Activated effector memory CD4-positive, alpha-beta T cell treated with anti-CD3 and anti-CD28 coated beads, Interleukin-2, amount 50 U/mL, for 16 hours (primary cell): ENCODE results near the gene TMEM33.

Source experiments
- DNase-seq: peaks from one replicate; pipeline ENCODE4 v3.0.0-alpha.2; 2020

Gene TMEM33

DNA sequence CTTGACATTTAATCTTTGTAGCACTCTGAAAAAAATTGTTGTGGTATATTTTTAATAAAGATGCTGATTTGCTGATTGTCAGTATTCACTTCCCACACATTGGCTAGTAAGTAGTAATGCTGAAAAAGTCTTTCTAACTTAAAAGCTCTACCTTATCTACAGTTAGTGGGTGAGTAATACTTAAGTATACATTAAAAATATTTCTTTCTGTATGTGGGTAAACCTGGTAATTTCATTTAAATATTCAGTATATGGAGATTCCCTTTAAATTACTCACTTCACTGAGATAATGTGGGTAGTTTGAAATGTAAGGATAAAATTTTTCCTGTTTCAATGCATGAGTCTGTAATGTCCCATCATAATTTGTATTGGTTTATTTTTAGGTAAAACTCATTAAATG, 5.6 kb downstream of the TMEM33 start:
- no peak for DNase-seq

DNA sequence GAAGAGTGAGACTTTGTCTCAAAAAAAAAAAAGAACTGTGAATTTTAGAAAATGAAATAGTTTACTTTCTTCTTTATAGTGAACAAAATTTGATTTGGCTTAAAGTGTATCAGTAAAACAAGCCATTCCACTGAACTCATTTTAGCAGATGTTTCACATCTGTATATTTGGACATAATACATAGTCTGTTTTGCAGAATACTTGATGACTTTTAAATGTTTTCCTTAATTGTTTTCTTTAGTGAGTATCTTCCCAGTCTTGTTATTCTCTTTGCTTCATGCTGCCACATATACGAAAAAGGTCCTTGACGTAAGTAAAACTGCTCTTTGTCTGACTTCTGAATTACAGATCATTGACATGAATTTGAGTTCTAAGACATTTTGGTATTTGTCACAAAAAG, 8.3 kb downstream of the TMEM33 start:
- DNase-seq, result no peak

DNA sequence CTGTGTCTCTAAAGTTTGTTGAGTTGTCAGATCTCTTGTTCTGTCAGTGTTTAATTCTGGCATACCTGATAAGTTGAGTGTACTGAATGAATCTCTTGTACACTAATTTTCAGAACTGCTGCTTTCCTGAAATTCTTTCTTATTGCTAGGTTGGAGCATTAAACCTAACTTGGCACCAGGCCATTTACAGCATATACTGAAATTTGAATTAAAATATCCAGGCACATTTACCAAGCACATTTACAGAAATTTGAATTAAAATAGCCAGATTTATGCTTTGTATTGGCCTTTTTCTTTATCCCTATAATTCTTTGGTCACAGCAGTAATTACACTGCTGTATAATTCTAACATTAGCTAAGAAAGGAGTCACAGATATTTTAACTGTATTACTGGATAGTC, 8.9 kb downstream of the TMEM33 start:
- DNase-seq, result no peak

DNA sequence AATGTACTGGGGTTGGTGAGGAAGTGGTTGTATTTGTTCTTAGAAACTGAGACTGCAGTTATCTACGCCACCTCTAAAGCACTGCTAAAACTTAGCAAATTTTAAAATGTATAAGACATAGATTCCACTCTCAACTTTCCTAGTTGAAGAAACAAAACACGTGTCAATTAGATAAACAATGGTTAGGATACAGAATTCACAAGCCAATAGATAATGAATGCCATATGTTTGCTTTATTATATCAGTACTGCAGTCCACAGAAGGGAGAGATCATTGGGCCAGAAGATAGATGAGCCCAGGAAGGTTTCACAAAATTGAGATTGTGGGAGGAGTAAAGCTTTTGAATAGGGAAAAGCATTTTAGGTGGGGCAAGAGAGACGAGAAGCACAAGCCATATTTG, 14.3 kb downstream of the TMEM33 start:
- no peak for DNase-seq

DNA sequence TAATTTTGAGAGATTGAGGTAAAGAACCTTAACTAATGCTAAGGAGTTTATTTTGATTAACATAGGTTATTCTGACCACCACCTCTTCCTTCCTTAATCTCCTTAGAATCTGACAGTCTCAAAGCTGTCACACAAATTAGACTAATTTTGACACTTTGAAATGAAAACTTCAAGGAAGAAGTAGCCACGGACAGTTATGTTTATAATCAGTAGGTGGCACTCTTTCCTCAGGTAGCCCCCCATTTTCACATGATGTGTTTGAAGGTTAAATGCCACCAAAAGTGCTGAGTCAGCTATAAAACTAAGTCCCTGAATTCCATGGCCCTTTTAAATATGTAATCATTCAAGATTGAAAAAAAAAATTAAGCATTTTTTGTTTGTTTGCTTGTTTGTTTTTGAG, 22.4 kb downstream of the TMEM33 start:
- DNase-seq, result no peak

DNA sequence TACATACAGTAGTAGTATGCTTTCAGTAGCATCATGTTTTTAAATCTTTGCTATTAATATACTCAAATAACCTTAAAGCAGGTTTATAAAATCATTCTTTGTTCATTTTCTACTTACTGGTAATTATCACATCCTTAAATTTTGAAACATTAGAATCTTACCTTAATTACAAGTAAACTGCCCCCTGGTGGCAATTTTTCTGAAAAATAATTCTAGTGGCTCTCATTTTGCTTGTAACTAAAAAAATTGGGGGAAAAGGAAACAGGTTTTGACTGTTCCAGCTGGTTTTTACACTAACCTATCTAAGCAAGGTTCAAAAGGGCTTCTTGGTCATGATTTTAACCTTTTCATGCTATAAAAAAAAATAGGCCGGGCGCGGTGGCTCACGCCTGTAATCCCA, 27.9 kb downstream of the TMEM33 start:
- DNase-seq, result no peak

DNA sequence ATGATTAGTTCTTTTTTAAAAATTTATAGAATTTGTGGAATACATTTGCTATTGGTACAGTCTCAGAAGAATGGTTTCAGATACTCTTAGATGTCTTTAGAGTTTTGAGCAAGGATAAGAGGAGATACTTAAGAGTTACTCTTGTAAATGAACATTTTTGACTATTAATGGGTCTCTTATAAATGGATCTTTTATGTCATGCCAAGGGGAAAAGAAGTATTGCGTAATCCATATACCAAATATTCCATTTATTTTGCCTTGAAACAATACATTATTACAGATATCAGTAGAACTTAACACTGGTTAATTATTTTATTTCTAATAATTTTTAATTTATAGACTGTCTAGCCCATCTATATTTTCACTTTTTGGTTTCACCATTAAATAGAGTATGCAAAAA, 29.2 kb downstream of the TMEM33 start:
- no peak for DNase-seq

DNA sequence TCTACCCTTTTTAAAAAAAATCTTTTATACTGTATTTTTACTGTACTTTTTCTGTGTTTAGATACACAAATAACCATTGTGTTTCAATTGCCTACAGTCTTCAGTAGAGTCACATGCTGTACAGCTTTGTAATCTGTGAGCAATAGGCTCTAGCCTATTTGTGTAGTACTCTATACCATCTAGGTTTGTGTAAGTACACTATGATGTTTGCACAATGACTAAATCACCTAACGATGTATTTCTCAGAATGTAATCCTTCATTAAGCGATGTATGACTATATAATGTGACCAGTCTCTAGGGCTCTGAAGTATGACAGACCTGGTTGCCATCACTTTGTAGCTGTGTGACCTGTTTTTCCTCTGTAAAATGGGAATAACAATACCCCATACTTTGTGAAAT, 32.2 kb downstream of the TMEM33 start:
- DNase-seq, result no peak

DNA sequence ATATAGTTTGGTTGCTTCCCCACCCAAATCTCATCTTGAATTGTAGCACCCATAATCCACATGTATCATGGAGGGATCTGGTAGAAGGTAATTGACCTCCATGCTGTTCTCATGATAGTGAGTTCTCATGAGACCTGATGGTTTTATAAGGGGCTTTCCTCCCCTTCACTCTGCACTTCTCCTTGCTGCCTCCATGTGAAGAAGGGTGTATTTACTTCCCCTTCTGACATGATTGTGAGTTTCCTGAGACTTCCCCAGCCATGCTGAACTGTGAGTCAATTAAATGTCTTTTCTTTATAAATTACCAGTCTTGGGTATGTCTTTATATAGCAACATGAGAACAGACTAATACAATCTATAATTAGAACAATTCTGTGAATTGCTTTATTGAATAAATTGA, 34.4 kb downstream of the TMEM33 start:
- DNase-seq, result no peak

DNA sequence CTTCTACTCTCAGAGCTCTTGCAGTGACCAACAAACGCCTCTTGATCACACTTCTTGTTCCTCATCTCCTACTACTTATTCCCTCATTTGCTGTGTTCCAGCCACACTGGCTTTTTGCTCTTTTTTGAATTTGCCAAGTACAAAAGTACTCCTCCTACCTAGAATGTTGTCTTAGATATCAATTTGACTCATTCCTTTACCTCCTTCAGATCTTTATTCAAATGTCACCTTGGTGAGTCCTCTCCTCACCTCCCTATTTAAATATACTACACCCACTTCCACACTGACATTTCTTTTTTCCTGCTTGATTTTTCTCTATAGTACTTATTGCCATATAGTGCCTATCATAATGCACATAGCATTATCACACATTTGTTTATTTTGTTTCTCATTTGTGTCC, 40.1 kb downstream of the TMEM33 start:
- DNase-seq, result no peak

DNA sequence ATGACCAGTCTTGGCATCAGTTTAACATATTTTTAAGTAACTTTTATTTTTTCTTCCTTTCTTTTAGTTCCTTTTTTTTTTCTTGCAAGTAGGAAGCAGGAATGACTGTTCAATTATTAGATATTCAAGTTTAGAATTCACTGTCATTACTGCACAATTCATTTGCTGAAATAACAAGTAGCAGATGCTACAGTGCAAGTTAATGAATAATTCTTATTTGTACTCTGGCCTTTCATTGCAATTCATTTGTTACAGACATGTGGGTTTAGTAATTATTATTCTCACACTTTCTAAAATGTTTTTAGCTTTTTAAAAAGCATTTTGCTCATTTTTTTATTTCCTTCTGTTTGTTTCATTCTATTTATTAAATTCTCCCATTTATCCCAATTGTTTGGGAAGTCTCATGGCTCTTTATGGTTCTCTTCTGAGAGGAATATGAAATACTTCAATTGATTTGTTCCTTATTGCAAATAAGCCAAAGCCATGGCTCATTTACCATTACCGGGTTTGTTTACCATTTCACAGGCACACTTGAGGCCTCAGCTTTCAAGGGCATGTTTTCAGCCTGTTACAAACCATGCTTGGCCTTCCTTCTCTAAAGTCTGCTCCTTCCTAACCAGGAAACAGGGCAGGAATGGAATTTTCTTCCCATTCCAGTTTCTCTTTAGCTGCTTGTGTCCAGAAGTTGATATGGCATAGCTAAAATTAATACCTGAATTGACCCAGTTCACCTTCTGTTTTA, 41.7 kb downstream of the TMEM33 start:
- DNase-seq, result no peak

DNA sequence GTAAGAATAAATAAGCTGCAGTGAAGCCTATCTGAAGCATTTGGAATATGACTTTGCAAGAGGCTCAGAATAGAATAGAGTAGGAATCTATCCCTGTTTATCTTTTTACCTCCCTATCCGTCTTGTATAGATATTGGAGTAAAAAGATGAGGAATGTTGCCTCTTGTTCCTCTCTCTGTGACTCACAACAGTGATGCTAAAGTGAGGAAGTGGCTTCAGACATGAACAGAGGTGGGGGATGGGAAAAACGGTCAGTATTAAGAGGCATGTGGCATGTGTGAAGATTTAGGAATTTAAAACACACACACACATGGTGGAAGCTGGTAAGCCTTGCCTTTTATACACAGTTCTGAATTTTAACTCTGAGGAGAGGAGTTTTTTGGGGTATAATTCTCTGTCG, 42.5 kb downstream of the TMEM33 start:
- DNase-seq, result no peak

DNA sequence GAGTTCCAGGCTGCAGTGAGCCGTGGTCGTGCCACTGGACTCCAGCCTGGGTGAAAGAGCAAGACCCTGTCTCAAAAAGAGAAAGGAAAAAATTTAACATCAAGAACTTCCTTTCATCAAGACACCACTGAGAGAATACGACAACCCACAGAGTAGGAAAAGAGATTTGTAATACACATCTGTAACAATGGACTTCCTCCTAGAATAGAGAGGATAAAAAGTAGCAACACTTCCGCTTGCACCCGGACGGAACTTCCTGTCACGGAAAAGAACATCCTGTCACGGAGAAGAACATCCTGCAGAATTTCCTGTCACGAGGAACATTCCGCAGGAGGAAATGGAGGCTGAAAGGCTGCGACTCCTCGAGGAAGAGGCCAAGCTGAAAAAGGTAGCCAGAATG, 46.2 kb downstream of the TMEM33 start, which contains the start of gene DCAF4L1:
Gene DCAF4L1 (plus strand): TSS at position 301 of the 400 bp plus-strand sequence. CDS start 37 bp downstream, at position 338.
- DNase-seq, result no peak

DNA sequence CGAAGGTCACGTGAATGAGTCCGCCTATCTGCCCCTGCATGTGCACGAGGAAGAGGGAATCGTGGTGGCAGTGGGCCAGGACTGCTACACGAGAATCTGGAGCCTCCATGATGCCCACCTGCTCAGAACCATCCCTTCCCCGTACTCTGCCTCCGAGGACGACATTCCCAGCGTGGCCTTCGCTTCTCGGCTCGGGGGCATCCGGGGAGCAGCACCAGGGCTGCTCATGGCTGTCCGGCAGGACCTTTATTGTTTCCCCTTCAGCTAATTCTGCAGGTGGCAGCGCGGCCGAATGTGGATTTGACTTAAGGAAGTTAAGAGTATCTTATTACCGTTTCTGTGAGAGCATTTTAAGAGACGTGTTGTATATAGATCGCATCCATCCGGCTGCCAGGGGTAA, 47.5 kb downstream of the TMEM33 start:
- no peak for DNase-seq

DNA sequence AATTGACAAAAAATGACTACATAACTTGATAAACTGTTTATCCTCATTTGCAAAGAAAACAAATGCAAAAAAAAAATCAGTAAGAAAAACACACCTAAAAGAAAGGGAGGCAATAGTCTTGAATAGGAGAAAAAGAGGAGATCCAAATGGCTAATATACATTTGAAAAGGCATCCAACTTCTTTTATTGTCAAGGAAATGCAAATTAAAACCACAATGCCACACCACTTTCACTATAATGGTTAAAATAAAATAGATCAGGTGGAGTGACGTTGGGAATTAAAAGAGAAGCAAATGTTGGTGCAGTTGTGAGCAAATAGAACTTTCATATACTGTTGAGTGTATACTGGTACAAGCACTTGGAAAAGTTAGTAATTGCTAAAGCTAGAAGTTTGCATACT, 49.9 kb downstream of the TMEM33 start:
- DNase-seq, result no peak

DNA sequence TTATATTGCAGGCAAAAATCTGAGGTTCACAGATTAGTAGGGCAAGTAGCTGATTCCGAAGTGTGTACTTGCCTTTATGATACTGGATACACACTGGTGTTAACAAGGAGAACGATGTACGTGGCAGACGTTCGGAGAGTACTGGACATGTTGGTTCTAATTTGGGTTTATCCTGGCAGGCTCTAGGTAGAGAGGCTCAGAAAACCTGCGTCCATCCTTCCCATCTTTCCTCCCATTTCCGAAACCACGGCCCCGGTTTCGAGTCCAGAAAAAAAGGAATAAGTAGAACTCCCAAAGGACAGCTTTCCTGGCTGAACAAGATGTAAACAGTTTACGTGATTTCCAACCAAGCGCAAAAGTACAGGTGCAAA, 54.8 kb downstream of the TMEM33 start:
- DNase-seq, result no peak

DNA sequence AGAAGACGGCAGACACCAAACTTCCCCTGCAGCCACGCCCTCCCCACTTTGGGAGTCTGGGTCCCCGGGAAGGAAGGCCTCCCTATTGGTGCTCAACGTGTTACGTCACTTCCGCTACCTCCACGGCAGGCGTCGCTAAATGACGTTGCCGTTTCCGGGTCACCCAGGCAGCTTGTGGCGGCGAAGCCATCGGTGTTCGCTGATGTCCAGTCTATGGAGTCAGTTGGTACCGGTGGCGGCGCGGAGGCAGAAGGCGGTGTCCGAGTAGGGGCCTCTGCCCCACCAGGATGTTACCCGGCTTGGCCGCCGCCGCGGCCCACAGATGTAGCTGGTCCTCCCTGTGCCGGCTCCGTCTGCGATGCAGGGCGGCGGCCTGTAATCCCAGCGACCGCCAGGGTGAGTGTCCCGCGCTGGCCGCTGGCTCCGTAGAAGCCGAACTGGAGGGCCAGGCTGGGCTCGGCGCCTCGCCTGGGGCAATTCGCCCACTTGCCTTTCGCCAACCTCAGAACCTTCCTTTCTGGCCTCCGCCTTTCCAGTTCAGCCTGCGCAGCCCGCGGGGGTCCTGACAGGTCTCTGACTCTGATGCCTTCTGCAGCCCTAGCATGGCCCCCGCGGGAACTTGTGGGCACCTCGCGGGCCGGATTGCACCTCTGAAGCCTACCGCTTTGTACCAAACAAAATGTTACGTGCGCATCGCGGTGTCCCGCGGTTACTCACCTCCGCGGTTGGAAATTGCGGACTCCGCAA, 55.3 kb downstream of the TMEM33 start, which contains the start of gene SLC30A9:
Gene SLC30A9 (plus strand): TSS at position 166 of the 747 bp plus-strand sequence. CDS start 122 bp downstream, at position 288.
- peak; percentile 97 for DNase-seq

DNA sequence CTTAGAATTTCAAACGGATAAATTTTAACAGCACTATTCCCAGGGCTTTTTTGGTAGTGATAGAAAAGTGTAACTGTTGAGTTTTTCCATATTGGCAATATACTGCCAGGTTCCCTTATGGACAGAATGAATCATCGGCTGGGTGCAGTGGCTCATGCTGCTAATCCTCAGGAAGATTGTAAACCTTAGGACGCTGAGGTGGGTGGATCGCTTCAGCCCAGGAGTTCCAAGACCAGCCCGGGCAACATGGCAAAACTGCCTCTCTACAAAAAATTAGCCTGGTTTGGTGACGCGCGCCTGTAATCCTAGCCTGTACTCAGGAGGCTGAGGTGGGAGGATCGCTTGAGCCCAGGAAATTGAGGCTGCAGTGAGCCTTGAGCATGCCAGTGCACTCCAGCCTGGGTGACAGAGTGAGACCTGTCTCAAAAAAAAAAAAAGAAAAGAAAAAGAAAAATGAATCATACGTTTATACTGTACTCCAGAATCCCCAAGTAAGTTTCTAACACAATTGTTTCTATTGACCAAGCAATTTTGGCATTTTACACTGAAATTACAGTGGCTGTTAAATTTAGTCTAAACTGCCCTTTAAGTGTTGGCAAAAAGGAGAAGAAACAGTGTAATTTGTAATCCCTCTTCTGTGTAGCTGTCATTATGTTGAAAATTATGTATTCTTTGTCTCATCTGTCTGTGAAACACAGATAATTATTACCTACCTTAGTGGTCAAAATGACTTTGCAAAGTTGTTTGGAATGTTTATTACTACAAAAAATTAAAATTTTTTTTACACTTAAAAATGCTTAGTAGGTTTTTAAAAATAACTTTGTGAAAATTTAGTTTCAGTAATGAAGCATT, 56.9 kb downstream of the TMEM33 start:
- DNase-seq, result no peak

DNA sequence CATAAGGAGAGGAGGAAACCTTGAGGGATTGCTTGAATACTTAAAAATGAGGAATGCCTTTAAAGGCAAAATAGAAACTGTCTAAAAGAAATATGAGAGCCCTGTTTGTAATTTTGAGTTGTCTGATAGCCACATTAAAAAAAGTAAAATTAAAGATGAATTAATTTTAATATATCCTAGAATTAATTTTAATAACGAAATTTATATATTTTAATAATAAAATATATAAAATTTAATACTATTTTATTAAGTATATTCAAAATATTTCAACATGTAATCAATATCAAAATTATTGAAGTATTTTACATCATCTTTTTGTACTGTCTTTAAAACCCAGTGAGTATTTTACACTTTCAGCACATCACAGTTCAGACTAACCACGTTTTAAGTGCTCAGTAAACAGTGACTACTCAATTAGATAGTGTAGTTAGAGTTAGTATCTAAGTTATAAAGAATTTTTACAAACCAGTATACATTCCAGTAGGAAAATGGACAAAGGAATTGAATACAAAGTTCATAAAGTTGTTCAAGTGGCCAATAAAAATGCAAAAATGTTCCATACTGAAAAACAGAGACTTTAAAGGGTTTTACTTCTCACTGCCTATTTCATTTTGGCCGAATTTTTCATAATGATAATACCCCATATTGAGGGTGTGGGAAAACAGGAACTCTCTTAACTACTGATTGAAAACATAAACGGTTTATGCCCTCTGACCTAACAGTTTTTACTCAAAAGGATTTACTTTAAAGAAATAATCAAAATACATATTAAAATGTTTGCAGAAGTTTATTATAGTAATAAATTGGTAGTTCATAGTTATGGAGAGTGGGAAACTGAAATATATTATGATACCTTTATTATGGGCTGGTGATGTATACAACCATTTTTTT, 58.0 kb downstream of the TMEM33 start:
- no peak for DNase-seq

DNA sequence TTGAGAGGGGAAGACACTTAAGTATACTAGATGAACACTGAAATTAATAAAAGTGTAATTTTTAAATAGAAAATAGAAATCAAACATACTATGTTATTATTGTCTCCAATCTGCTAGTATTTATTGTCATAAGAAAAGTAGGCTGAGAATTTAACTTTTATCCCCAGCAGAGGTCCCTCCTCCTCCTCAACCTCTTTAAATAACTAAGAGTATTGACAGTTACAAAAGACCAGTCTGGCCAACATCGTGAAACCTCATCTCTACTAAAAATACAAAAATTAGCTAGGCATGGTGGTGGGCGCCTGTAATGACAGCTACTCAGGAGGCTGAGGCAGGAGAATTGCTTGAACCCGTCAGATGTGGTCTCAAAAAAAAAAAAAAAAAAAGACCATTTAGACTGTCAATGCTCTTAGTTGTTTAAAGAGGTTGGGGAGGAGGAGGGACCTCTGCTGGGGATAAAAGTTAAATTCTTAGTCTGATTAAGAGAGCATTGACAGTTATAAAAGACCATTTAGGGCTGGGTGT, 59.3 kb downstream of the TMEM33 start:
- no peak for DNase-seq

DNA sequence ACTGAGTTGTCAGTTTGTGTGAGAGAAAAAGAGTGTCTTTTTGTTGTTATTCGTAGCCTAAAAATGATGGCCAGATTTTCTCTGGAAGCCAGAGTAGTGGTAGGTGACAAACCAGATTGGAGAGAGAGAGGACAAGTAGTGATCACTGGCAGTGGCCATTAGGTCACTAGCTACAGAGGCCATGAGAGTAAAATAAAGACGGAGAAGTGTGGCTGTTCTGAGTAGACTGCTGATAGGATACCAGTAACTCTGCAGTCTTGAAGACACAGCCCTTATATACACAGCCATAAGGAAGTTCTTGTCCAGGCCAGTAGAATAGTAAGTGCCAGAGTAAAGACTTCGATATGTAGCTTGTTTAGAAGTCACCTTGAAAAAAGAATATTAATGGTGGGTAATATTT, 62.8 kb downstream of the TMEM33 start:
- no peak for DNase-seq

DNA sequence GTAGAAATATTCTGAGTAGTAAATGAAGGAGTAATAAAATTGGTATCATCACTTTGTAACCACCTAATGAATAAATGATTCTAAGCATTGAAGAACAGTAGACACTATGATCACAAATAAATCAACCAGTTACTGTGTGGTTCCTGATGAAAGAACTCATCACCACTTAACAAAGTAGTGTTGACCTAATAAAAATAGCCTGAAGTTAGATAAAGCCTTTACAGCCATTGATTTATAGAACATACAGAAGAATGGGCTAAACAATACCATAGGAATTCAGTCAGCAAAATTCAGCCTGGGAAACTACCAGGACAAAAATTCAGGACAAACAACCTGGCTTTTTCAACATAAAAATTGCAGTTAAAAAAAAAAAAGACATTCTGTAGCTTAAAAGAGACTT, 64.1 kb downstream of the TMEM33 start:
- no peak for DNase-seq
